Left renal pelvis (tissue), 4 donors: ENCODE results near the gene TSHZ2. TPM values are rescaled to one million over a fixed set of nuclear protein-coding genes. Genes with fewer than 3 reads are reported as not detected.
"Not testable (repeated sequence)": the region's sequence is repeated elsewhere in the genome, so short reads cannot be mapped to it uniquely, and the experiment has no call there.

Experiments
- DNase-seq, 4 donors: peaks; one replicate each; pipeline ENCODE4 v3.0.0-alpha.2; 2013; ENCODE audit warnings: low read depth in 4 of 4, low spot score in 3 of 4
- polyA plus RNA-seq, 4 donors: library from polyadenylated mRNA; unstranded; fragments of 120-200 nt; gene quantifications; one replicate each; pipeline ENCODE4 v1.2.1, GENCODE V29; 2013; ENCODE audit not compliant: insufficient read length in 4 of 4

Gene TSHZ2
- polyA plus RNA-seq, 4 donors: 11.8 to 23.4 (median 14.1) TPM

DNA sequence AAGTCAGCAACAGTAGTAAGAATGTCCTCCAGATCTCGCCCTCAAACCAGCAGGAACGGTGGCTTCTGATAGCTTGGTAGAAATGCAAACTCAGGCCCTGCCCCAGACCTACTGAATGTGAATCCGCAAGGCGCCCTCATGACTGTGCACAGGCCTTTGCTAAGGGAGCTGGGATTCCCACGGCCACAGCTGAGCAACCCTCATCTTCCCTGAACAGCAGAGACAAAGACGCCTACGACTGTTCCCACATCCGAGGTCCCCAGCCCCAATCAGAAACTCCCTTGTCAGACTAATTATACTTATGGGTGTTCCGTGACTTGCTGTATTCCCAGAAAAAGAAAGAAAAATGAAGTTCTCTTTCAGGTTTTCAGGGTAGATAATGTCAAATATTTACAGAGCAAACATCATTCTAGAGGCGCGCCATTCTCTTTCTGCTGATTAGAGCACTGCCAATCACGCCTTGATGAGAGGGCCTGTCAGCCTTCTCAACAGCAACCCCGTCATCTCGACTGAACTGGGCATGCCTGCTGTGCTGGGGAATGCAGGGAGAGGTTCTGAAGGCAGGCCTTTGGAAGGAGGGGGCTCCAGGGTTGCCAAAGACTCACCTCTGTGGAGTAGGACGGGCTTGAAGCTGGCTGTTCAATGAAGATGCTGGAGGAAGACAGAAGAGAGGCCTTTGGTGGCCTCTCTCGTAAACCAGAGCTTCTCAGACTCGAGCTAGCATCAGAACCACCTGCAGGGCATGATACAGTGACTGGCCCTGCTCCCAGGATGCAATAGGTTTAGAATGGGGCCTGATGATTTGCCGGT, 541.5 kb downstream of the TSHZ2 start:
- DNase-seq: no peak

DNA sequence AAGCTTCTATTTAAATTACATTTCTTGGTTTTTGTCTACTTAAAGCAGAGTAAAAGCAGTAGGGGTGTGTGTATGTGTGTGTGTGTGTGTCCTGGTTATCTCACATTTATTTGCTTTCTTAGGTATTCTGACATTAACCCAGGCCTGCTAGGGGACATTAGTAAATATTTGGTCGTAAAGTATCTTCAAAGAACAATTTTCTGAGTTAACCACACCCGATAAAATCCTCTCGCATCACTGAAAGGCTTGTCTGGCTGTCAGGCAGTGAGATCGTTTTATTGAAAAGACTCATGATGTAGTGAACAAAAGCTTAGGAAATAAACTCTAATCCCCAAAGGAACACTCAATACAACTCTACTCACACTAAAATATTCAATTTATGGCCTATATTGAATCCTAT, 543.6 kb downstream of the TSHZ2 start:
- no peak for DNase-seq

DNA sequence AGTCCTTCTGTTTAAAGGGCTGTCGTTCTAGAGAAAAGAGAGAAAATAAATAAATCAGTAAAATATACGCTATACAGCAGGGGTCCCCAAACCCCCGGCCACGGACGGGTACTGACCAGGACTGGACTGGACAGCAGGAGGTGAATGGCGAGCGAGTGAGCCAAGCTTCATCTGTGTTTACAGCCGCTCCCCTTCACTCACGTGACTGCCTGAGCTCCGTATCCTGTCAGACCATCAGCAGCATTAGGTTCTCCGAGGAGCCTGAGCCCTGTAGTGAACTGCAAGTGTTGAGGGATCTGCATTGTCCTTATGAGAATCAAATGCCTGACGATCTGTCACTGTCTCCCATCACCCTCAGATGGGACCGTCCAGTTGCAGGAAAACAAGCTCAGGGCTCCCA, 545.0 kb downstream of the TSHZ2 start:
- no peak for DNase-seq

DNA sequence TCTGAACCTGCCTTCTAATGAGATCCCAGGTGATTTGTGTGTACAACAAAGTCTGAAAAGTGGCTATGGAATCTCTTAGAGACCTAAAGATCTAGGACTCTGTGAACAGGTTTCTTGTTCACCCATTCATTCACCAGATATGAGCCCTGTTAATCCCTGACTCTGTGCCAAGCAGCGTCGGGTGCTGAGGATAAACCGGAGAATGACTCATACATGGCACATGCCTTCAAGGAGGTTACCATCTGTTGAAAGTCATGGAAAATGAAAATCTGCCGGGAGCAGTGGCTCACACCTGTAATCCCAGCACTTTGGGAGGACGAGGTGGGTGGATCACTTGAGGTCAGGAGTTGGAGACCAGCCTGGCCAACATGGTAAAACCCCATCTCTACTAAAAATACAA, 549.3 kb downstream of the TSHZ2 start:
- not testable (repeated sequence) for DNase-seq

DNA sequence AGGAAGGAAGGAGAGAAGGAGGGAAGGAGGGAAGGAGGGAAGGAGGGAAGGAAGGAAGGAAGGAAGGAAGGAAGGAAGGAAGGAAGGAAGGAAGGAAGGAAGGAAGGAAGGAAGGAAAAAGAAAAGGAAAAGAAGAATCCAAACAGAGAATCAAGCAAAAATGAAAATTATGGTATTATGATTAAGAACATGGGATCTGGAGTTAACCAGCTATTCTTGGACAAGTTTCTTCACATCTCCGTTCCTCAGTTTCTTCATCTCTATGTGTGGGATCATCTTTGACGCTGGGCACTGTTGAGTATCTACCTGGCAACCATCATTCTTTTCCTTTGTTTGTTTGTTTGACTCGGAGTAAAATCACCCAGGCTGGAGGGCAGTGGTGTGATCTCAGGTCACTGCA, 549.9 kb downstream of the TSHZ2 start:
- DNase-seq: no peak

DNA sequence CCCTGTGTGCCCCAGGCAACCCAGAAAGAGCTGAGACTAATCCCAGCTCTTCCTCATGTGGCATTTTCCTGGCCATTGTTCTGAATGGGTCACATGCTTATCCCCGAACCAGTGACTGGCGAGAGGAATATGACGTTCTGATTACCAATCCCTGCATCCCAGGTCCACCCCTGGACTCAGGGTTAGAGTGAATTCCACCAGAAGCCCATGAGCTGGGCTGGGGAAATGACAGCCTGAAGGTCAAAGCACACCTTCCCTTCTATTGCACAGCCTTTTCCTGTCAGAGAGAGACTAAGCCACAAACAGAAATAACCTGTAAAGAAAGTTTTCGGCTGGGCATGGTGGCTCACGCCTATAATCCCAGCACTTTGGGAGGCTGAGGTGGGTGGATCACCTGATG, 550.5 kb downstream of the TSHZ2 start:
- no peak for DNase-seq

DNA sequence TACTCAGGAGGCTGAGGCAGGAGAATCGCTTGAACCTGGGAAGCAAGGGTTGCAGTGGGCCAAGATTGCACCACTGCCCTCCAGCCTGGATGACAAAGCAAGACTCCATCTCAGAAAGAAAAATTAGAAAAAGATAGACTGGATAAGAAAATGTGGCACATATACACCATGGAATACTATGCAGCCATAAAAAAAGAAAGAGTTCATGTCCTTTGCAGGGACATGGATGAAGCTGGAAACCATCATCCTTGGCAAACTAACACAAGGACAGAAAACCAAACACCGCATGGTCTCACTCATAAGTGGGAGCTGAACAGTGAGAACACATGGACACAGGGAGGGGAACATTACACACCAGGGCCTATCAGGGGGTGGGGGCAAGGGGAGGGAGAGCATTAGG, 551.5 kb downstream of the TSHZ2 start:
- DNase-seq: not testable (repeated sequence)

DNA sequence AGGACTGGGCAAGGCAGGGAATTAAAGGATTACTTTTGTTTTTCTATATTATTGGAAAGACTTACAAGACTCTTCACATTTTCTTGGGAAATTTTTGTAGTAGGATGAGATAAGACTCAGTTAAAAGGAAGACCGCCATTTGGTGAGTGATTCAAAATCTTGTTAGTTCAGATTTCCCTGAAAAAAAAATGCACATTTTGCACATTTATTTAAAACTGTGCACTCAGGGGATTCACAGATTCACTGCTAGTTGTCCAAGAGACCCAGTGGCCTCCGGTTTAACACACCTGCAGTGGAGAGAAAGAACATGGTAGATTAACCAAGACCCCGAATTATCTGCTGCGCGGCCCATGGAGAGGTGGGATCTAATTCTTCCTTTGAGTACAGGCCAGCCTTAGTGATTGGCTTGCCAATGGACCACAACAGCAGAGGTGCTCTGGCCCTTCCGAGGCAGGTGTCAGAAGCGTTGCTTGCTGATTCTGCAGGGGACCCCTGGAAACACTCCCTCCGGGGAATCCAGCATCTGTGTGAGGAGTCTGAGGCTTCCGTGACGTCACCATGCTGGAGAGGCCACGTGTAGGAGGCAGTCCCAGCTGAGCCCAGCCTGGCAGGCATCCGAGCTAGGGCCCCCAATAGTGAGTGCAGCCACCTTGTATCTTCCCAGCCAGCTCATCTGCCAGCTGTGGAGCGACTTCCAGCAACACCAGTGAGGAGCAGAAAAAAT, 552.6 kb downstream of the TSHZ2 start:
- DNase-seq: no peak

DNA sequence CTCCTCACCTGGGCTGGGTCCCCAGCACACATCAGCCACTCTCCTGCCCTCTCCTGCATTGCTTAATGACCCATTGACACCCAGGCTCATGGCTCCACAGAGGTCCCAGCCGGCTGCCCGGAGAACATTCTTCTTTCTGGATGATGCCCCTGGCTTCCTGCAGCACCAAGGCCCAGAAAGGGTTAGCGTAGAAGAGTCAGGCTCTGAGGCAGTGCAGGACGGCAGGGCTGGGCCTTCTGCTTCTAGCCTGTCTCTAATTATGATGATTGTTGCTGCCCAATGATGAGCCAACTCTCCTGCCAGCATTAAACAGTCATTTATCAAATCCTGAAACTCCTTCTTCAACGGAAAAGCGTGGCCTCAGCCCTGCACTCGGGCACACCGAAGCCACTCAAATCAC, 555.0 kb downstream of the TSHZ2 start:
- no peak for DNase-seq

DNA sequence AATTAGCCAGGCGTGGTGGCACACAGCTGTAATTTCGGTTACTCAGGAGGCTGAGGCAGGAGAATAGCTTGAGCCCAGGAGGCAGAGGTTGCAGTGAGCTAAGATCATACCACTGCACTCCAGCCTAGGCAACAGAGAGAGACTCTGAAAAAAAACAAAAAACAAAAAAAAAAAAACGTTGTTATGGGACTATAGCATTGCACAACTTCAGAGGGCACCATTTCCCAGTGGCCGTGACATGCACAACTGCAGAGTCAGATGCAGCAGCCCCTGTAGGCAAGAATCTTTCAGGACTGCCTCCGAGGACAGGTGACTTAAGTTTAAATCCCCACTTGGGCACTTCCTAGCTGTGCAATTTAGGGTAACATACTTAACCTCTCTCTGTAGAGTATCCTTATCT, 557.5 kb downstream of the TSHZ2 start:
- DNase-seq: no peak

DNA sequence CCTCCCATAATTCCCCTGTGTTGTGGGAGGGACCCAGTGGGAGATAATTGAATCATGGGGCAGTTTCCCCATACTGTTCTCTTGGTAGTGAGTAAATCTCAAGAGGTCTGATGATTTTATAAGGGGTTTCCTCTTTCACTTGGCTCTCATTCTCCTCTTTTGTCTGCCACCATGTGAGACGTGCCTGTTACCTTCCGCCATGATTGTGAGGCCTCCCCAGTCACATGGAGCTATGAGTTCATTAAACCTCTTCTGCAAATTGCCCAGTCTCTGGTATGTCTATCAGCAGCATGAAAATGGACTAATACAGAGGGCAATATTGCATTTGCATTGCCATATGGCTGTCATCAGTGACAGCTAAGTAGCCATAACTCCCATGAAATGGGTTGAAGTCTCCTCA, 558.3 kb downstream of the TSHZ2 start:
- no peak for DNase-seq

DNA sequence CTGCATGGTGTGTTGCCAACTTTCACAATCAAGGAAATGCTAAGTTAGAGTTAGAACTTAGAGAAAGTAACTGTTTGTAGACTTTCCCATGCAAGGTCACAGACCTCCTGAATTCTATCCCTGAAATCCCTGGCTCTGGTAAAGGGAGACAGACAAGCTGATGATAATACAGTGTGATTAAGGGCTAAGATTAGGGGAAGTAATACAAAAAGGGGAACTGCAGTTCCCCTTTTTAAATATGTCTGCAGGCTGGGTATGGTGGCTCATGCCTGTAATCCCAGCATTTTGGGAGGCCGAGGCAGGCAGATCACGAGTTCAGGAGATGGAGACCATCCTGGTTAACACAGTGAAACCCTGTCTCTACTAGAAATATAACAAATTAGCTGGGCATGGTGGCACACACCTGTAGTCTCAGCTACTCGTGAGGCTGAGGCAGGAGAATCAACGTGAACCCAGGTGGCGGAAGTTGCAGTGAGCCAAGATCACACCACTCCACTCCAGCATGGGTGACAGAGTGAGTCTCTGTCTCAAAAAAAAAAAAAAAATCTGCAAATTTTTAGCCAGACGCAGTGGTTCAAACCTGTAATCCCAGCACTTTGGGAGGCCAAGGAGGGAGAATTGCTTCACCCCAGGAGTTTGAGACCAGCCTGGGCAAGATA, 560.6 kb downstream of the TSHZ2 start:
- DNase-seq: not testable (repeated sequence)

DNA sequence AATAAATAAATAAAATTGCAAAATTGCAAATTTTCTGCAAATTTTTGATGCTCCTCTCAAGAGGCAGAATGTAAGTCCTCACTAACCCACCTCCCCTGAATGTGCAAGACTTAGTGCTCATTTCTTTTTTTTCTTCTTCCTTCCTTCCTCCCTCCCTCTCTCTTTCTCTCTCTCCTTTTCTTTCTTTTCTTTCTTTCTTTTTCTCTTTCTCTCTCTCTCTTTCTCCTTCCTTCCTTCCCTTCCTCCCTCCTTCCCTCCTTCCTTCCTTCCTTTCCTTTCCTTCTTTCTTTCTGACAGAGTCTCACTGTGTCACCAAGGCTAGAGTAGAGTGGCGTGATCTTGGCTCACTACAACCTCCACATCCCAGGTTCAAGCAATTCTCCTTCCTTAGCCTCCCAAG, 561.3 kb downstream of the TSHZ2 start:
- DNase-seq: no peak

DNA sequence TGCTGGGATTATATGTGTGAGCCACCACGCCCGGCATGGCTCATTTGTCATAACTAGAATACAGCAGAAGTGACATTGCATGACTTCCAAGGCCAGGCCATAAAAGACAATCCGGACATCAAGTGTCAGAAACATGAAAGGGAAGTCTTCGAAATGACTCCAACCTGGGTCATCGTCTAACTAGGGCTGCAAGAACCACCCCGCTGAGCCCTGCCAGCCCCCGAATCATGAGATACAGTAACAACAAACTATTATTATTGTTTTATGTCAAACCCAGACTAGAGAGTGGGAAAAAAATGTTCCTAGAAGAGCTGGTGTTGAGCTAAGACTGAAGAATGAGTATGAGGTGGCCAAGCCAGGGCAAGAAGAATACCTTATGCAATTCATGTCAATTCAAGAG, 561.9 kb downstream of the TSHZ2 start:
- no peak for DNase-seq

DNA sequence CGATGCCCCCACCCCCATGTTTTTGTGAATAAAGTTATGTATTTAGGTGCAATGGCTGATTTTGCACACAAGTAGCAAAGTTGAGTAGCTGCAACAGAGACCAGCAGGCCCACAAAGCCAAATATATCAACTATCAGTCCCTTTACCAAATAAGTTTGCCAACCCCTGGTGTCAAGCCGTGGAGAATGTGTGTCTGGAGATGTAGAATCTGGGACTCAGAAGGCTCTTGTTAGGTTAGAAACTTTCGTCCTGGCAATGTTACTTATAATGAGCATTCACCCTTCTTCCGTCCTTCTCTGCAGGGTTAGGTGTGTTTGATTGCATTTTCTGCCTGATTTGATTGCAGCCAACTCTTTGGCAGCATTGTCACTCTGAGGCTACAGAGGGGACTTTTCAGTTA, 563.7 kb downstream of the TSHZ2 start:
- DNase-seq: no peak

DNA sequence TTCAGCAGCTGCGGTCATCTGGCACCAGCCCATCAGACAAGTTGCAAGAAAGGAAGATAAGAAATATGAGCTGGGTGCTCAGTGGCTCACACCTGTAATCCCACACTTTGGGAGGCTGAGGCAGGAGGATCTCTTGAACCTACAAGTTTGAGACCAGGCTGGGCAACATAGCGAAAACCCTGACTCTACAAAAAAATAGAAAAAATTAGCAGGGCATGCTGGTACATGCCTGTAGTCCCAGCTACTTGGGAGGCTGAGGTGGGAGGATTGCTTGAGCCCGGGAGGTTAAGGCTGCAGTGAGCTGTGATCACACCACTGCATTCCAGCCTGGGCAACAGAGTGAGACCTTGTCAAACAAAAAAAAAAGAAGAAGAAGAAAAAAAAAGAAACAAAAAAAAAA, 564.2 kb downstream of the TSHZ2 start:
- not testable (repeated sequence) for DNase-seq

DNA sequence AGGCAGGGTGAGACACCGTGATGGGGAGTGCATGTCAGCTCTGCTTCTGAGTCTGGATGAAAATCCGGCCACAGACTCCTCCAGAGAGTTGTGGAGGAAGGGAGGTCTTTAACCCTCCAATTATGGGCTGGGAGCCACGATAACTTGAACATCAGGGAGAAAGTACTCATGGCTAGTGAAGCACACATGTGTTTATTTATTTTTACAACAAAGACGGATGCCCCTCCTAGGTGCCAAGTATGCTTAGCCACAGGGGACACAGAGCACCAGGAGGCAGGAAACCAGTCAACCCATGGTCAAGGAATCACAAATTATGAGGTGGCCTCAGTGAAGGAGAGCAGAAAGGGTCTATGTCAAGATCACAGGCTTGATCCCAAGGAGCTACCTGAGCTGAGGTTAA, 567.4 kb downstream of the TSHZ2 start:
- no peak for DNase-seq
